Endothelial cell (in vitro differentiated cells): ENCODE measurements around the gene RFX7. TPM values are rescaled to one million over a fixed set of nuclear protein-coding genes. Genes with fewer than 3 reads are reported as not detected.

Experiments
- DNase-seq: peaks from one replicate; pipeline ENCODE4 v3.0.0; 2021; ENCODE audit warnings: low spot score
- H3K27ac Mint-ChIP-seq: one replicate; pipeline ENCODE4 v1.8.0; 2021; ENCODE audit warnings: mixed read lengths, inconsistent platforms; ENCODE audit not compliant: unreplicated experiment
- H3K27me3 Mint-ChIP-seq: one replicate; pipeline ENCODE4 v1.8.0; 2021; ENCODE audit warnings: mild to moderate bottlenecking, moderate library complexity, mixed read lengths, inconsistent platforms; ENCODE audit not compliant: unreplicated experiment
- H3K36me3 Mint-ChIP-seq: one replicate; pipeline ENCODE4 v1.8.0; 2021; ENCODE audit warnings: mild to moderate bottlenecking, low read depth, mixed read lengths, inconsistent platforms; ENCODE audit not compliant: unreplicated experiment
- H3K4me1 Mint-ChIP-seq: one replicate; pipeline ENCODE4 v1.8.0; 2021; ENCODE audit warnings: mild to moderate bottlenecking, mixed read lengths, inconsistent platforms; ENCODE audit not compliant: unreplicated experiment
- H3K4me3 Mint-ChIP-seq: one replicate; pipeline ENCODE4 v1.8.0; 2021; ENCODE audit warnings: mild to moderate bottlenecking, mixed read lengths, inconsistent platforms; ENCODE audit not compliant: unreplicated experiment
- H3K9me3 Mint-ChIP-seq: one replicate; pipeline ENCODE4 v1.8.0; 2021; ENCODE audit warnings: mixed read lengths, inconsistent platforms; ENCODE audit not compliant: unreplicated experiment
- CTCF ChIP-seq: fragments of 200-600 bp; sonication (generic); IDR thresholded peaks from one replicate; pipeline ENCODE4 v1.5.0; 2021; ENCODE audit warnings: antibody characterized with exemption; ENCODE audit not compliant: unreplicated experiment
- total RNA-seq: library from RNA; stranded (reverse); fragmentation: NEBNext Ultra II Directional; extraction: Animal tissue kit (Norgen Biotek cat#: 25700); gene quantifications from one replicate; pipeline ENCODE4 v1.2.1, GENCODE V29; 2021; ENCODE audit not compliant: unreplicated experiment

RFX7 gene
- total RNA-seq, 1 donor from 2014 or later = 37.7 TPM

- Mint-ChIP-seq H3K9me3 (peaks cover 20% of the 10 kb centered on the region), H3K36me3 (peaks cover 56% of the 10 kb centered on the region), H3K4me3 (no peak overlapping the region), H3K27me3 (peaks cover 7% of the 10 kb centered on the region), H3K4me1 (peaks cover 7% of the 10 kb centered on the region), H3K27ac (no peak overlapping the region)
- no peak for DNase-seq
- no peak for TF ChIP-seq CTCF
Measured at GRCh38 chr15:56227780-56228179, 15.9 kb downstream of the RFX7 start.

GRCh38 chr15:56227306-56227705 is 16.4 kb downstream of the RFX7 start:
- Mint-ChIP-seq H3K4me1 (peaks cover 7% of the 10 kb centered on the region), H3K9me3 (peaks cover 16% of the 10 kb centered on the region), H3K27me3 (peaks cover 7% of the 10 kb centered on the region), H3K4me3 (no peak overlapping the region), H3K36me3 (peaks cover 56% of the 10 kb centered on the region), H3K27ac (no peak overlapping the region)
- TF ChIP-seq CTCF = no peak
- no peak for DNase-seq

GRCh38 chr15:56225520-56225919 is 18.2 kb downstream of the RFX7 start:
- DNase-seq = no peak
- TF ChIP-seq CTCF = no peak
- peaks cover 6% of the 10 kb centered on the region for H3K27me3 Mint-ChIP-seq
- H3K27ac Mint-ChIP-seq = no peak overlapping the region
- peaks cover 7% of the 10 kb centered on the region for H3K4me1 Mint-ChIP-seq
- peaks cover 1% of the 10 kb centered on the region for H3K9me3 Mint-ChIP-seq
- H3K4me3 Mint-ChIP-seq = no peak overlapping the region
- peaks cover 51% of the 10 kb centered on the region for H3K36me3 Mint-ChIP-seq

GRCh38 chr15:56222302-56222701 is 21.4 kb downstream of the RFX7 start:
- DNase-seq = no peak
- no peak for TF ChIP-seq CTCF
- H3K4me1 Mint-ChIP-seq = peaks cover 7% of the 10 kb centered on the region
- H3K36me3 Mint-ChIP-seq = peaks cover 36% of the 10 kb centered on the region
- no peak overlapping the region for H3K4me3 Mint-ChIP-seq
- H3K27ac Mint-ChIP-seq = no peak overlapping the region
- no peaks in the 10 kb centered on the region for H3K9me3 Mint-ChIP-seq
- peaks cover 4% of the 10 kb centered on the region for H3K27me3 Mint-ChIP-seq

- Mint-ChIP-seq H3K36me3 (peaks cover 21% of the 10 kb centered on the region), H3K4me1 (no peaks in the 10 kb centered on the region), H3K4me3 (no peak overlapping the region), H3K27ac (no peak overlapping the region), H3K27me3 (peaks cover 2% of the 10 kb centered on the region), H3K9me3 (no peaks in the 10 kb centered on the region)
- DNase-seq = no peak
- no peak for TF ChIP-seq CTCF
Measured at GRCh38 chr15:56217341-56217740, 26.3 kb downstream of the RFX7 start.
